ENCODE results near the gene PRKCA.

The PRKCA gene

DNA sequence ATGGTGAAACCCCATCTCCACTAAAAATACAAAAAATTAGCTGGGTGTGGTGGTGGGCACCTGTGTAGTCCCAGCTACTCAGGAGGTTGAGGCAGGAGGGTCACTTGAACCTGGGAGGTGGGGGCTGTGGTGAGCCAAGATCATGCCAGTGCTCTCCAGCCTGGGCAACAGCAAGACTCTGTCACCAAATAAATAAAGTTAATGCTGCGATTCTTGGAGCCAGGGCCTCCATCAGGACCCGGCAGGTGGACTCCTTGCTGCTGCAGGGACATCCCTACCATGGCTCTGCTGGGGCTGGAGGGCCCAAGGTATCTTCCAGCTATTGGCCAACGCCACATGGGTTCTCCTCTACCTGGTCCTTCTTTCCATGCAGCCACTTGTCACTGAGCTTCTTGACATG lies 450.0 kb downstream of the PRKCA start:
- TF ChIP-seq, protein P1, sequence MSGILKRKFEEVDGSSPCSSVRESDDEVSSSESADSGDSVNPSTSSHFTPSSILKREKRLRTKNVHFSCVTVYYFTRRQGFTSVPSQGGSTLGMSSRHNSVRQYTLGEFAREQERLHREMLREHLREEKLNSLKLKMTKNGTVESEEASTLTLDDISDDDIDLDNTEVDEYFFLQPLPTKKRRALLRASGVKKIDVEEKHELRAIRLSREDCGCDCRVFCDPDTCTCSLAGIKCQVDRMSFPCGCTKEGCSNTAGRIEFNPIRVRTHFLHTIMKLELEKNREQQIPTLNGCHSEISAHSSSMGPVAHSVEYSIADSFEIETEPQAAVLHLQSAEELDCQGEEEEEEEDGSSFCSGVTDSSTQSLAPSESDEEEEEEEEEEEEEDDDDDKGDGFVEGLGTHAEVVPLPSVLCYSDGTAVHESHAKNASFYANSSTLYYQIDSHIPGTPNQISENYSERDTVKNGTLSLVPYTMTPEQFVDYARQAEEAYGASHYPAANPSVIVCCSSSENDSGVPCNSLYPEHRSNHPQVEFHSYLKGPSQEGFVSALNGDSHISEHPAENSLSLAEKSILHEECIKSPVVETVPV (CRISPR knock-in tag; IDR thresholded peaks at IDR 0.05): no peak
- TF ChIP-seq GLIS3 (CRISPR knock-in tag; IDR thresholded peaks at IDR 0.05) (no peak), ISL1 (CRISPR knock-in tag; IDR thresholded peaks at IDR 0.05) (no peak), BACH2 (CRISPR knock-in tag; IDR thresholded peaks at IDR 0.05; ENCODE audit: borderline replicate concordance) (no peak), TOX (CRISPR knock-in tag; IDR thresholded peaks at IDR 0.05; ENCODE audit: borderline replicate concordance) (no peak), CSDC2 (CRISPR knock-in tag; IDR thresholded peaks at IDR 0.05) (no peak), ESRRG (CRISPR knock-in tag; IDR thresholded peaks at IDR 0.05) (no peak)
- ATAC-seq: no peak

DNA sequence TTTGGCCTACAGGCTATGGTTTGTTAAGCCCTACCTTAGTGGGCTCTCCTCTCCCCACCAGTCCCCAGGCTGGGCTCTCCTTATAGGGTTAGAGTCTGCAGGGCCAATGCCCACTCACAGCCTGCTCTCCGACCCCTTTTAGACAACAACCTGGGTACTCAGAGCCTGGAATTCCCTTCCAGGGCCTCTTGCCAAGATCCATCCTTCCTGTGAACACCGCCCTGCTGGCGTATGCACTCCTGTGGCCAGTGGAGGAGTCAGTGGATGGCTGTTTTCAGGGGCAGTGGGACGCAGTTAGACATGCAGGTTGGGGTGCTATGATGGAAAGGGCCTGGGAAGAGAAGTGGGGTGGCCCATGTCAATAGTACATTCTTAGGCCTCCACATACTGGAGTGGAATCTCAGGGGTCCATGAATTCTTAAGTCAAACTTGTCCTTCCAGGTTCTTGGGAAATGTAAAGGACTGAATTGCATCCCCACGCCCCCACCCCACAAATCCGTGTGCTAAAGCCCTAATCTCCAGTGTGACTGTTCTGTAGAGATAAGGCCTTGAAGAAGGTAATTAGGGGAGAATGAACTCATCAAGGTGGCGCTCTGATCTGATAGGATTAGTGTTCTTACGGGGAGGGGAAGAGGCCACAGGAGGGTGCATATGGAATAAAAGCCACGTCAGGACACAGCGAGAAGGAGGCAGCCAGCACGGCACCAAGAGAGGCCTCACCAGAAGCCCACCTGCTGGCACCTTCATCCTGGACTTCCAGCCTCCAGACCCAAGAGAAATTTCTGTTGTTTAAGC lies 450.9 kb downstream of the PRKCA start:
- ATAC-seq: no peak
- TF ChIP-seq RARB (CRISPR knock-in tag; IDR thresholded peaks at IDR 0.05) (no peak), ARNTL (CRISPR knock-in tag; IDR thresholded peaks at IDR 0.05; ENCODE audit: borderline replicate concordance, low read depth) (no peak), GLIS3 (CRISPR knock-in tag; IDR thresholded peaks at IDR 0.05) (no peak), CSDC2 (CRISPR knock-in tag; IDR thresholded peaks at IDR 0.05) (no peak), ISL1 (CRISPR knock-in tag; IDR thresholded peaks at IDR 0.05) (no peak), BACH2 (CRISPR knock-in tag; IDR thresholded peaks at IDR 0.05; ENCODE audit: borderline replicate concordance) (no peak), OSR1 (CRISPR knock-in tag; IDR thresholded peaks at IDR 0.05) (no peak), ZNF70 (CRISPR knock-in tag; IDR thresholded peaks at IDR 0.05) (no peak), SNAI2 (CRISPR knock-in tag; IDR thresholded peaks at IDR 0.05) (no peak), TOX (CRISPR knock-in tag; IDR thresholded peaks at IDR 0.05; ENCODE audit: borderline replicate concordance) (no peak), ZFP30 (CRISPR knock-in tag; IDR thresholded peaks at IDR 0.05) (no peak)
- TF ChIP-seq, protein P2, sequence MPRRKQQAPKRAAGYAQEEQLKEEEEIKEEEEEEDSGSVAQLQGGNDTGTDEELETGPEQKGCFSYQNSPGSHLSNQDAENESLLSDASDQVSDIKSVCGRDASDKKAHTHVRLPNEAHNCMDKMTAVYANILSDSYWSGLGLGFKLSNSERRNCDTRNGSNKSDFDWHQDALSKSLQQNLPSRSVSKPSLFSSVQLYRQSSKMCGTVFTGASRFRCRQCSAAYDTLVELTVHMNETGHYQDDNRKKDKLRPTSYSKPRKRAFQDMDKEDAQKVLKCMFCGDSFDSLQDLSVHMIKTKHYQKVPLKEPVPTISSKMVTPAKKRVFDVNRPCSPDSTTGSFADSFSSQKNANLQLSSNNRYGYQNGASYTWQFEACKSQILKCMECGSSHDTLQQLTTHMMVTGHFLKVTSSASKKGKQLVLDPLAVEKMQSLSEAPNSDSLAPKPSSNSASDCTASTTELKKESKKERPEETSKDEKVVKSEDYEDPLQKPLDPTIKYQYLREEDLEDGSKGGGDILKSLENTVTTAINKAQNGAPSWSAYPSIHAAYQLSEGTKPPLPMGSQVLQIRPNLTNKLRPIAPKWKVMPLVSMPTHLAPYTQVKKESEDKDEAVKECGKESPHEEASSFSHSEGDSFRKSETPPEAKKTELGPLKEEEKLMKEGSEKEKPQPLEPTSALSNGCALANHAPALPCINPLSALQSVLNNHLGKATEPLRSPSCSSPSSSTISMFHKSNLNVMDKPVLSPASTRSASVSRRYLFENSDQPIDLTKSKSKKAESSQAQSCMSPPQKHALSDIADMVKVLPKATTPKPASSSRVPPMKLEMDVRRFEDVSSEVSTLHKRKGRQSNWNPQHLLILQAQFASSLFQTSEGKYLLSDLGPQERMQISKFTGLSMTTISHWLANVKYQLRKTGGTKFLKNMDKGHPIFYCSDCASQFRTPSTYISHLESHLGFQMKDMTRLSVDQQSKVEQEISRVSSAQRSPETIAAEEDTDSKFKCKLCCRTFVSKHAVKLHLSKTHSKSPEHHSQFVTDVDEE (CRISPR knock-in tag; IDR thresholded peaks at IDR 0.05): no peak
- TF ChIP-seq, protein P3, sequence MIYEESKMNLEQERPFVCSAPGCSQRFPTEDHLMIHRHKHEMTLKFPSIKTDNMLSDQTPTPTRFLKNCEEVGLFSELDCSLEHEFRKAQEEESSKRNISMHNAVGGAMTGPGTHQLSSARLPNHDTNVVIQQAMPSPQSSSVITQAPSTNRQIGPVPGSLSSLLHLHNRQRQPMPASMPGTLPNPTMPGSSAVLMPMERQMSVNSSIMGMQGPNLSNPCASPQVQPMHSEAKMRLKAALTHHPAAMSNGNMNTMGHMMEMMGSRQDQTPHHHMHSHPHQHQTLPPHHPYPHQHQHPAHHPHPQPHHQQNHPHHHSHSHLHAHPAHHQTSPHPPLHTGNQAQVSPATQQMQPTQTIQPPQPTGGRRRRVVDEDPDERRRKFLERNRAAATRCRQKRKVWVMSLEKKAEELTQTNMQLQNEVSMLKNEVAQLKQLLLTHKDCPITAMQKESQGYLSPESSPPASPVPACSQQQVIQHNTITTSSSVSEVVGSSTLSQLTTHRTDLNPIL (CRISPR knock-in tag; IDR thresholded peaks at IDR 0.05; ENCODE audit: low read depth): no peak
- TF ChIP-seq, protein P4, sequence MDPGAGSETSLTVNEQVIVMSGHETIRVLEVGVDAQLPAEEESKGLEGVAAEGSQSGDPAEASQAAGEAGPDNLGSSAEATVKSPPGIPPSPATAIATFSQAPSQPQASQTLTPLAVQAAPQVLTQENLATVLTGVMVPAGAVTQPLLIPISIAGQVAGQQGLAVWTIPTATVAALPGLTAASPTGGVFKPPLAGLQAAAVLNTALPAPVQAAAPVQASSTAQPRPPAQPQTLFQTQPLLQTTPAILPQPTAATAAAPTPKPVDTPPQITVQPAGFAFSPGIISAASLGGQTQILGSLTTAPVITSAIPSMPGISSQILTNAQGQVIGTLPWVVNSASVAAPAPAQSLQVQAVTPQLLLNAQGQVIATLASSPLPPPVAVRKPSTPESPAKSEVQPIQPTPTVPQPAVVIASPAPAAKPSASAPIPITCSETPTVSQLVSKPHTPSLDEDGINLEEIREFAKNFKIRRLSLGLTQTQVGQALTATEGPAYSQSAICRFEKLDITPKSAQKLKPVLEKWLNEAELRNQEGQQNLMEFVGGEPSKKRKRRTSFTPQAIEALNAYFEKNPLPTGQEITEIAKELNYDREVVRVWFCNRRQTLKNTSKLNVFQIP (CRISPR knock-in tag; IDR thresholded peaks at IDR 0.05; ENCODE audit: borderline replicate concordance, low read depth): no peak

DNA sequence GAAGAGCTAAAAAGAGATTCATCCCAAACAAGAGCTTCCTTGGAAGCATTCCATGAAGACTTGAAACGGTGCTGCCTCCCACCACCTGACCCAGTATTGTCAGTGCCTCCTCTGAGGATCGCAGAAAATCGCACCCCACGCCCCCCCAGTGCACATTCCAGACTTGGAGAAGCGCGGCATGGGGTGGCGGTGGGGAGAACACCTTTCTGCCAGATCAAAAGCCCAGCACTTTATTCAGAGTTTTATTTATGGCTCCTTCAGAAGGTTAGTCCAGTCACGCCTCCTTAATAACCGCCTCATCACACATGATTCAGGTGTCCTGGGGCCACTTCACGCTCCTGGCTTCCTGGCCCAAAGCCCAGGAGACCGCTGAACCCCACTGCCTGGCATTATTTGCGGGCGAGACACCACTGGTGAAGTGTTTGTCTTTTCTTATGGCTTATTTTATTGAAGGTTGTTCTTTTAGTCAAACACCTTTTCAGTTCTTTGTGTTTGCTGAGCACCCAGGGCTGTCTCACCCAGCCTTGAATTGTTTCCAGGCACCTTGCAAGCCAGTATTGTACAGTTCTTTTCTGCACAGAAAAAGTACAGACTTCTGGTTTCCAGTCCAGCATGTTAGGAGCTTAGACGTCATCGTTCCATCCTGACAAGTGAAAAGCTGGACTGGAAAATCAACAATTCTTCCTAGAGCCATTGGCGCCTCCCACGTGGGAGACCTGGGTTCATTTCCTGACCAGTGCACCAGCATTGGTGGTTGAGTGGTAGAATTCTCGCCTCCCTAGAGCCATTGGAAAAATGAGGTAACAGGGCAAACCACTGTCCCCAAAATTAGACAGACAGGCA lies 452.9 kb downstream of the PRKCA start:
- no peak for ATAC-seq
- TF ChIP-seq ESRRG (CRISPR knock-in tag; IDR thresholded peaks at IDR 0.05) (no peak), PPARA (CRISPR knock-in tag; IDR thresholded peaks at IDR 0.05; ENCODE audit: borderline replicate concordance) (no peak), TCF4 (CRISPR knock-in tag; IDR thresholded peaks at IDR 0.05; ENCODE audit: borderline replicate concordance) (no peak), BACH2 (CRISPR knock-in tag; IDR thresholded peaks at IDR 0.05; ENCODE audit: borderline replicate concordance) (no peak), RARB (CRISPR knock-in tag; IDR thresholded peaks at IDR 0.05) (no peak)

DNA sequence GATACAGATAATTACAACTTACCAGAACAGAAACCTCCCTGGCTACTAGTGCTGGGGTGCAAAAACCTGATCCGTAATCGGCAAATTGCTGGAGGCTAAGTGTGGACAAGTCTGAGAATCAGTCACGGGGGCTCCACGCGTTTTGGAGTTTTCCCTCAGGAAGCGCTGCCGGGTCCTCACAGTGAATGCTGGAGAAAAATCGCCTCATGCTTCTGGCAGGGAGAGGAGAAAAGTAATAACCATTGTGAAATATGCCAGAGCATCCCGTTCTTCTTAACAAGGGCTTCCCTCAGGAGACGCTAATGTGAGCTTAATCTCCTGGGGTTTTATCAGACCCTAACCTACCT lies 453.5 kb downstream of the PRKCA start:
- ATAC-seq: no peak
- TF ChIP-seq SNAI2 (CRISPR knock-in tag; IDR thresholded peaks at IDR 0.05) (no peak), ZFP30 (CRISPR knock-in tag; IDR thresholded peaks at IDR 0.05) (no peak), ZNF70 (CRISPR knock-in tag; IDR thresholded peaks at IDR 0.05) (no peak), TCF4 (CRISPR knock-in tag; IDR thresholded peaks at IDR 0.05; ENCODE audit: borderline replicate concordance) (no peak)
- TF ChIP-seq, protein P2 (CRISPR knock-in tag; IDR thresholded peaks at IDR 0.05): no peak
